Activated CD8-positive, alpha-beta memory T cell treated with anti-CD3 and anti-CD28 coated beads for 36 hours (primary cell): ENCODE data around the gene TCF12. TPM values are rescaled to one million over a fixed set of nuclear protein-coding genes. Genes with fewer than 3 reads are reported as not detected.

Experiments
- CTCF ChIA-PET: fragments of 350-600 bp; sonication (Branson Sonifier 250); formaldehyde crosslinking; loops from one replicate; lab custom pipeline; 2021; ENCODE audit warnings: antibody characterized with exemption; lab: Charles Lee
- POLR2A ChIA-PET: fragments of 350-600 bp; sonication (Branson Sonifier 250); formaldehyde crosslinking; loops from one replicate; lab custom pipeline; 2021; ENCODE audit warnings: antibody characterized with exemption; lab: Charles Lee
- total RNA-seq, 2 experiments: library from RNA; stranded (reverse); gene quantifications; one replicate each; pipeline ENCODE4 v1.2.3, GENCODE V29; 2021

Gene TCF12
- total RNA-seq, 2 experiments from 2014 or later: 63.6 to 73.0 TPM

- CTCF ChIA-PET: no interaction called here
- POLR2A ChIA-PET: no interaction called here
Measured at GRCh38 chr15:57237676-57238075, 319.2 kb downstream of the TCF12 start.

- ChIA-PET CTCF (no interaction called here), POLR2A (no interaction called here)
Measured at GRCh38 chr15:57245130-57245529, 326.7 kb downstream of the TCF12 start.

GRCh38 chr15:57245714-57246113 is 327.3 kb downstream of the TCF12 start:
- POLR2A ChIA-PET: no interaction called here
- CTCF ChIA-PET: interaction anchor here (1.0 kb wide), 1 partner anchor 19 kb away, joined by 3 read pairs; no protein-coding TSS in a partner anchor

- ChIA-PET CTCF (no interaction called here), POLR2A (no interaction called here)
Measured at GRCh38 chr15:57248074-57248473, 329.6 kb downstream of the TCF12 start.

- POLR2A ChIA-PET: no interaction called here
- CTCF ChIA-PET: interaction anchor here (0.8 kb wide), 1 partner anchor 55 kb away, joined by 3 read pairs; no protein-coding TSS in a partner anchor
Measured at GRCh38 chr15:57251308-57251707, 332.9 kb downstream of the TCF12 start.

- ChIA-PET POLR2A (no interaction called here), CTCF (no interaction called here)
Measured at GRCh38 chr15:57251941-57252340, 333.5 kb downstream of the TCF12 start.

GRCh38 chr15:57253082-57253481 is 334.6 kb downstream of the TCF12 start:
- ChIA-PET CTCF (interaction anchor here (0.5 kb wide), 1 partner anchor 1645 kb away, joined by 4 read pairs; no protein-coding TSS in a partner anchor), POLR2A (no interaction called here)

- ChIA-PET POLR2A (no interaction called here), CTCF (no interaction called here)
Measured at GRCh38 chr15:57253500-57253899, 335.1 kb downstream of the TCF12 start.

- POLR2A ChIA-PET: no interaction called here
- CTCF ChIA-PET: no interaction called here
Measured at GRCh38 chr15:57255751-57256341, 337.4 kb downstream of the TCF12 start.

- ChIA-PET CTCF (no interaction called here), POLR2A (no interaction called here)
Measured at GRCh38 chr15:57256939-57257338, 338.5 kb downstream of the TCF12 start.

GRCh38 chr15:57259568-57260040 is 341.2 kb downstream of the TCF12 start:
- ChIA-PET POLR2A (no interaction called here), CTCF (no interaction called here)

GRCh38 chr15:57263520-57263919 is 345.1 kb downstream of the TCF12 start:
- CTCF ChIA-PET: no interaction called here
- POLR2A ChIA-PET: no interaction called here

- ChIA-PET POLR2A (no interaction called here), CTCF (interaction anchor here (0.6 kb wide), 1 partner anchor 506 kb away, joined by 3 read pairs; no protein-coding TSS in a partner anchor)
Measured at GRCh38 chr15:57272771-57273357, 354.4 kb downstream of the TCF12 start.

GRCh38 chr15:57273402-57273801 is 355.0 kb downstream of the TCF12 start:
- ChIA-PET POLR2A (no interaction called here), CTCF (interaction anchor here (0.6 kb wide), 1 partner anchor 507 kb away, joined by 3 read pairs; no protein-coding TSS in a partner anchor)

GRCh38 chr15:57278439-57278838 is 360.0 kb downstream of the TCF12 start:
- ChIA-PET POLR2A (no interaction called here), CTCF (no interaction called here)

GRCh38 chr15:57280464-57280863 is 362.0 kb downstream of the TCF12 start:
- ChIA-PET POLR2A (interaction anchor here (0.7 kb wide), 1 partner anchor 786 kb away, joined by 6 read pairs; no protein-coding TSS in a partner anchor), CTCF (interaction anchor here (0.7 kb wide), 1 partner anchor 8 kb away, joined by 5 read pairs; no protein-coding TSS in a partner anchor)

- CTCF ChIA-PET: no interaction called here
- POLR2A ChIA-PET: no interaction called here
Measured at GRCh38 chr15:57281321-57281720, 362.9 kb downstream of the TCF12 start.

GRCh38 chr15:57282686-57283085 is 364.2 kb downstream of the TCF12 start:
- CTCF ChIA-PET: no interaction called here
- POLR2A ChIA-PET: no interaction called here

- ChIA-PET CTCF (no interaction called here), POLR2A (no interaction called here)
Measured at GRCh38 chr15:57283774-57284503, 365.5 kb downstream of the TCF12 start.

- ChIA-PET CTCF (no interaction called here), POLR2A (no interaction called here)
Measured at GRCh38 chr15:57284535-57284934, 366.1 kb downstream of the TCF12 start.
